GM21515 (cell line): ENCODE measurements around the gene STRADA.

Experiments used
- ATAC-seq: cut with Tn5 transposase; IDR thresholded peaks from one replicate; pipeline ENCODE4 v1.9.1; 2021; ENCODE audit not compliant: unreplicated experiment

Gene STRADA, protein sequence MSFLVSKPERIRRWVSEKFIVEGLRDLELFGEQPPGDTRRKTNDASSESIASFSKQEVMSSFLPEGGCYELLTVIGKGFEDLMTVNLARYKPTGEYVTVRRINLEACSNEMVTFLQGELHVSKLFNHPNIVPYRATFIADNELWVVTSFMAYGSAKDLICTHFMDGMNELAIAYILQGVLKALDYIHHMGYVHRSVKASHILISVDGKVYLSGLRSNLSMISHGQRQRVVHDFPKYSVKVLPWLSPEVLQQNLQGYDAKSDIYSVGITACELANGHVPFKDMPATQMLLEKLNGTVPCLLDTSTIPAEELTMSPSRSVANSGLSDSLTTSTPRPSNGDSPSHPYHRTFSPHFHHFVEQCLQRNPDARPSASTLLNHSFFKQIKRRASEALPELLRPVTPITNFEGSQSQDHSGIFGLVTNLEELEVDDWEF

DNA sequence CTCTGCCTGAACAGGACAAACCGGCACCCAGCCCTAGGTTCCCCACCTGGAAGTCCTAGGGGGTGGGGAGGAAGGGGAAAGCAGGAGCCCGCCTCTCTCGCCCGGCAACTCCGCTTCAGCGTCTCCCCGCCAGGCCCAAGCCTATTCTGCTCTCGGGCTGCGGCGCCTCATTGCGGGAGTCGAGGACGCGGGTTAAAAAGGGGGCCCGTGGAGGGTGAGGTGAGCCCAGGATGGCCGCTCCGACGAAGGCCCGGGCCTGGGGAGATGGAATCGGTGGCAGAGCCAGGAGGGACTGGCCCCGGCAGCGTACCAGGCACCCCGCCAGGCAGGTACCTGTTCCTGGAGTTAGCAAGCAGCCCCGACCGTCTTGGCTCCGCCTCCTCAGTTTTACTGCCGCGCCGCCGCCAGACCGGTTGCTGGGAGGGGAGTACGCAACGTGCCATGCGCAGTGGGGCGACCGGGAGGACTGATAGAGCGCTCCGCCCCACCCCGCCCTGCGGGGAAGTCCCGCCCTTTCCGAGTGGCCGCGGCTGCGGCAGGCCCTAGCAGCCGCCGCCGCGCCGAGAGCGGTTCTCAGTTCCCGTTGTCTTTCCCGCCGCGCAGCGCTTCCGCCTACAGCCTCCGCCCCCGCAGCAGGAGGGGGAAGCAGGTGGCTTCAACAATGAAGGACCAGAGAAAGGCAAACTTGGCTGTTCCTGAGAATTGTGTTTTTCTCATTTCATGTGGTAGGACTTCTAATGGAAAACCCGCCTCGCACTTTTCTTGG is at the start of gene STRADA:
TSS of gene STRADA (minus strand) at position 392 of the 766 bp plus-strand sequence. CDS start 13,430 bp downstream, outside the sequence.
- peak; percentile 86 for ATAC-seq

DNA sequence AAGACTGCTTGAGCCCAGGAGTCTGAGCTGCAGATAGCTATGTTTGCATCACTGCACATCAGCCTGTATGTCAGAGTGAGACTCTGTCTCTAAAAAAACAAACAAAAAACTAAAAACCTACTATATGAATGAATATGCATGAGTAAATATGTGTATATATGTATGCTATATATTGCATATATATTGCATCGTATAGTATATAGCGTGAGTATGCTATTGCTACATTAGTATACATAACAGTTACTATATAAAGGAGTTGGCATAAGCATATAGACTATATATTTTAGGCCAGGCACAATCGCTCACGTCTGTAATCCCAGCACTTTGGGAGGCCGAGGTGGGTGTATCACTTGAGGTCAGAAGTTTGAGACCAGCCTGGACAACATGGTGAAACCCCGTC is 48.5 kb upstream of the STRADA start:
- no peak for ATAC-seq

DNA sequence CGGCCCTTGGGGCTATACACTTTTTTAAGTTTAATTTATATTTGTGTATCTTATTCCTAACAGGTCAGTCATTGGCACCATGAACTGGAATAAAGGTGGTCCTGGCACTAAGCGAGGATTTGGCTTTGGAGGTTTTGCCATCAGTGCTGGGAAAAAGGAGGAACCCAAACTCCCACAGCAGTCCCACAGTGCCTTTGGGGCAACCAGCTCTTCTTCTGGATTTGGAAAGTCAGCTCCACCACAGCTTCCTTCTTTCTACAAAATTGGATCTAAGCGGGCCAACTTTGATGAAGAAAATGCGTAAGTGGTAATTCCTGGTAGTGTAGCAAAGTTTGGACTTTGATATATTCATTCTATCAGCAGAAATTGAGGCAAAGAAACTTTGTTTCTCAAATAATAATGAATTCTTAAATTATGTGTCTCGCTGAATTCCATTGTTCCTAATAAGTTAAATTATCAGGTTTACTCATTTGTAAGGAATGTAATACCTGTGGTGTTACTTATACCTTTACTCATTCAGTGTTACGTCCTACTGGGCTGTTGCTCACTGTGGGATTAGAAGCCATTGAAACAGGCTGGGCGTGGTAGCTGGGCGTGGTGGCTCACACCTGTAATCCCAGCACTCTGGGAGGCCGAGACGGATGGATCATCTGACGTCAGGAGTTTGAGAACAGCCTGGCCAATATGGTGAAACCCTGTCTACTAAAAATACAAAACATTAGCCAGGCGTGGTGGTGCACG is 45.5 kb upstream of the STRADA start:
- no peak for ATAC-seq

DNA sequence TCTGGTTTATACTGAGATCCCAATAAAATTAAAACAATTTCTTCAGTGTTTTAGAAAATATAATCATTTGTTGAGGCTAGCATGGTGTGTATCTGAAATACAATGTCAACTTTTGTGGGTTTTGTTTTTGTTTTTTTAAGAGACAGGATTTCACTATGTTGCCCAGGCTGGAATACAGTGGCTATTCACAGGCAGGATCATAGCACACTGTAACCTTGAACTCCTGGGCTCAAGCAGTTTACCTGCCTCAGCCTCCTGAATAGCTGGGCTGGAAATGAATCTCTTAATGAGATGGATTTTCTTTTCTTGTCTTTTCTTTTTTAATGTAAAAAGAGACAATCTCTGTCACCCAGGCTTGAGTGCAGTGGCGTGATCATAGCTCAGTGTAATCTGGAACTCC is 44.5 kb upstream of the STRADA start:
- ATAC-seq, result no peak

DNA sequence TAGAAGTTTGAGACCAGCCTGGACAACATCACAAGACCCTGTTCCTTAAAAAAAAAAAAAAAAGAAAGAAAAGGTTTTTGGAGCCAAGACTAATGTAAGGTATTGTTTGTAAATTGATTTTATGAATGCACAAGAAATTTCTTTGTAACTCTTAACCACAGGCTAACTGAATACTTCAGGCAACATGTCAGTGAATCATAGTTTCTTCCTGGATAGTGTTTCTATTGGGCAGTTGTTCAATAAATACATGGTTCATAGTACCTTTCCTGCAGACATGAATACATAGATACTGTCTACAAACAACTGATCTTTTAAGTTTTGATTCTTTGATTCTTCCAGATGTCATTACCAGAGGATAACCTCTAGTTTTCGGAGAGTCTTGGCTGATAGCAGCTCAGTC is 44.0 kb upstream of the STRADA start:
- no peak for ATAC-seq

DNA sequence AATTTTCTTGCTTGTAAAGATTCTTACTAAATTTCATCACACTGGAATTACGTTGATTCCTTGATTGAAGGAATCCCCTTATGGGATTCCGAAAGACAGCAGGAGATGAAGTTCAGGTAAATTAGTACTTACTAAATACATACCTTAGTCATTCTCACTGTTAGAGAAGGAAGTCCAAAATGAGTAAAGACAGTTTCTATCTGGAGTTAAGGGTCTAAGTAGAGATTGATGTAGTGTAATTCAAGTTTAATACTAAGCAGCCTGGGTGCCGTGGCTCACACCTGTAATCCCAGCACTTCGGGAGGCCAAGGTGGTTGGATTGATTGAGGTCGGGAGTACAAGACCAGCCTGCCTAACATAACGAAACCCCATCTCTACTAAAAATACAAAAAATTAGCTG is 41.9 kb upstream of the STRADA start:
- no peak for ATAC-seq

DNA sequence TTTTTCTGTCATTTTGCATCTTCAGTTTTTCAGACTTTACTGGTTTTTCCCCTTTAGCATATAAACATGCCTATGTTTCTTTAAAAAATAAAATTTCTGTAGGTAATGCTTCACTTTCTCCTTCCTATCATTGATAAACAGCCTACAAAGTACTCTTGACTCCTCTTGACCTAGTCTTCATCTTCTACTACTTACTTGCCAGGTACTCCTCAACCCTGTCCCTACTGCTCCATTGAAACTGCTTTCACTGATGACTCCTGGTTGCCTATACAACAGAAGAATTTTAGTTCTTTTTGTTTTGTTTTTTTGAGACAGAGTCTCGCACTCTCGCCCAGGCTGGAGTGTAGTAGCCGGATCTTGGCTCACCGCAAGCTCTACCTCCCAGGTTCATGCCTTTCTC is 39.3 kb upstream of the STRADA start:
- ATAC-seq, result no peak

DNA sequence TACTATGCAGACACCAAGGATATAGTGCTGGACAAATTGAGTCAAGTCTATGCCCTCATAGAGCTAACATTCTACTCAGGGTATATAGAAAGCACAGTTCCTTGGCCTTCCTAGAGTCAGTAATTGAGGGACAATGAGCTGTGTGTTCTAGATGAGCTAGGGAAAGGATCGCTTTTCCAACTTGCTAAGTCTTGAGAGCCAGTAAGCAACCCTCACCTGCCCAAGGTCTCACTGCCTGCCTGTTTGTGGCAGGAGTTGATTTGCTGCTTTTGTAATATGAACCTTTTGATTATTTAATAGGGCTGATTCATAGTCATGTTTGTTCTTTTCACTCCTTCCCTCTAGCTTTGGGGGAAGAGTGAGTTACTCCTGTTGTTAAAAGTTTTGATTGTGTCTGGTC is 38.9 kb upstream of the STRADA start:
- no peak for ATAC-seq

DNA sequence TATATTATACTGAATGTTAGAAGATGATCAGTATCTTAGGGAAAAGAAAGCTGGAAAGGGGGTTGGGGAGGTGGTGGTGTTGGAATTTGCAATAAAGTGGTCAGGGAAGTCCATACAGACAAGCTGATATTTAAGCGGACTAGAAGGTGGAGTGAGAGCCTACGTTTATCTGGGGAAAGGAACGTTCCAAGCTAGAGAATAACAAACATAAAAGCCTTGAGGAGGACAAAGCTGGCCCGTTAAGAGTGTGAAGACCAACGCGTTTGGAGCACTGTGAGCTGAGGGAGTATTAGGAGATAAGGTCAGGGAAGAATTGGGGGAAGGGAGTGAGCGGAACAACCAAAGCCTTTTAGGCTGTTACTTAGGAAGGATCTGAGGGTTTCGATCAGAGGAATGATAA is 33.8 kb upstream of the STRADA start:
- no peak for ATAC-seq

DNA sequence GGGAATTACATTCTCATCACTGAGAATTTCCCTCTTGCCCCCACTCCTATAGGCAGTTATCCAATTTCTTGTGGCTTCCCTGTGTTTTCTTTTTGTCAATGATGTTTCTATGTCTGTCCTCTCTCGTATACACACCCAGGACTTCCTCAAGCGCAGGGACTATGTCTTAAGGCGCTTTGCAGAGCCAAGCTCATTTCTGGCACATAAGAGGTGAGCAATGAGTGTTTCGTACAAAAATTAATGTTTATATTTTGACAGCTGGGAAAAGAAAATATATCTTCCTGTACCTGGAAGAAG is 33.3 kb upstream of the STRADA start:
- no peak for ATAC-seq

DNA sequence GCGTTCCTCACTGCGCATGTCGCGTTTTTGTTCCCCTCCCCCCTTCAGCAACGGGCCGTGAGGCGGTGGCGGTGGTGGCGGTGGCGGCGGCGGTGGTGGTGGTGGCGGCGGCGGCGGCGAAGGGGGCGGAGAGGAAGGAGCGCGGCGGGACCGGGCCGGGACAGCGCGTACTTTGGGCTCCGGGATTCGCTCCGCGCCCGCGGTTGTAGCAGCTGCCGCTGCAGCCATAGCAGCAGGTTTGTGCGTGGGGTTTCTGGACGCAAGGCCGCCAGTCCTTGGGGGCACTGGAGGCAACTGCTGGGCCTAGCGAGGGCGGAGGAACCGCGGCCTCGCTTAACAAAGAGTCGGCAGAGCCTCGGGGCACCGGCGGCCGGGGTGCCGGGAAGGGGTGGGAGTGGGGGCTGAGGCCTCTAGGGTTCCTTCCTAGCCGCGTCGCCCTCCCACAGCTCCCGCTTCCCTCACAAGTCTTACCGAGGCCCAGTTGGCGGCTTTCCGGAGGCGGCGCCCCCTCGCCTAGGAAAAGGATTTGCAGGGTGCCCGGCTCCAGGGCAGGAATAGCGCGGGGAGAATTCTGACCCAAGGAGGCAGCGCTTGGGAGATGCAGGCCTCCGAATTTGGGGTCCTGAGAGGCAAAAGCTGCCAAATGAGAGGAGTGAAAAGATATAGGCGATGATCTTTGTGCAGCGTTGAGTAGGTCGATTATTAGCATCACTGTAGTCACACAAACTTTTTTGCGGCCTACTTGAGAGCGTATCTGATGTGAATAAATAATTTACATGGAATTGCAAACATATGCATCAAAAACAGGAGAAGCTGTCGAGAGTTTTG is 32.8 kb upstream of the STRADA start, which contains the start of gene DDX42:
TSS of gene DDX42 (plus strand) at position 30 of the 828 bp plus-strand sequence. CDS start 12,880 bp downstream, outside the sequence.
- ATAC-seq, result no peak

DNA sequence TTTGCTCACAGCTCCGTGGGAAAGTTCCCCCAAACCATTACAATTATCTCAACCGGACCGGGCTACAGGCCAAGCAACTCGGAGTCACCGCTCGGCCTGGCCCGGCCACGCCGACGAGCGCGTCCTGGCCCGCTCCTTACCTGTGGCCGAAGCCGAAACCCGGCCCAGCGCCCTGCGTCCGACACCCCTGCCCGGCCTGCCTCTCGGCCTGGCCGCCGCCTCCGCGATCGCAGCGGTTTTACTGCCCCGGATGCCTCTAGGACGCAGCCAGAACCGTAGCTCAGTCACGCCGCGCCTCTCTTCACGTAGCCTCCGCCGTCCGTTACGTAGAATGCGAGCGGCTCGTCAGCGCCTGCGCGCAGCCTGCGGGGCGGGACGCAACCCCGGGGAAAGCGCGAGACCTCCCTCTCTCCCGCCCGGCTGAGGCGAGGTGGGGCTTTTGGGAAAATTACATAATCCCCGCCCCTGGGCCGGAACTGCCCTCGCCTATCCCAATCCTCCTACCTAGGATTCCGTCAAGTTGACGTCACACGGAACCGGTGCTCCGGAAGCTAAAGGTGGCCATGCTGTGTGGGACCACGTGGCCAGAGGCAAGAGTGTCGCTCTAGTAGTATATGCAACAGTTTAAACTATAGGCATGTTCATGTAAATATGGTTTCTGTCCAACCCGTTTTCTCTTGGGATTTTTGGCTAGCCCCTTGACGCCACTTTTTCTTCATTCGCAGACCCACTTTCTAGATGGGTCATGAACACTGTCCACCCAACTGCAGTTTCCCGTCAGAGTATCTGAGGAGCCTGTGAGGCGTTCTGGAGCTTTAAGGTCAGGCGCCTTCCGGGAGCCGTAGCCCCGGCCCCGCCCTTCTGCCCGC is 31.9 kb upstream of the STRADA start, which contains the start of gene CCDC47:
TSS of gene CCDC47 (minus strand) at position 326 of the 869 bp plus-strand sequence. CDS start 7,422 bp downstream, outside the sequence.
- ATAC-seq, result peak; percentile 79

DNA sequence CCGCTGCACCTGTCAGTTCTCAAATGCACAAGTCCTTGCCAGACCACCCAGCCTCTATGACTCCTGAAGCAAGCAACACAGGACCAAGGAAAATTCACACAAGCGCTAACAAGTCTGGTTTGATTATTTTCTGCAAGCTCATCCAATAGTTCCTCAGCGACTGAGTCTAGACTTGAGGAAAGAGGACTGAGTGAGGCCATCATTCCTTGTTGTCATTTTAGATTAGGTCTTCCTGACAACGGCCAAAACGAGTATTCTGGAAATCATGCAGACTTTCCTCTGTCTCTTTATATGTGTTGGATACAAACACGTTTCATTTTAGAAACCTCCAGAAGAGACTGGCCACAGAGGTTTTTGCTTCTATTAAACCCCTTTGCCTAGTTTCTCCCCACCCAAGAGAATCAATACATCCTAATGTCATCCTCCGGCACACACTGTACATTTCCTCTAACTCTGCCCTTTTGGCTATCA is 31.2 kb upstream of the STRADA start:
- ATAC-seq, result no peak

DNA sequence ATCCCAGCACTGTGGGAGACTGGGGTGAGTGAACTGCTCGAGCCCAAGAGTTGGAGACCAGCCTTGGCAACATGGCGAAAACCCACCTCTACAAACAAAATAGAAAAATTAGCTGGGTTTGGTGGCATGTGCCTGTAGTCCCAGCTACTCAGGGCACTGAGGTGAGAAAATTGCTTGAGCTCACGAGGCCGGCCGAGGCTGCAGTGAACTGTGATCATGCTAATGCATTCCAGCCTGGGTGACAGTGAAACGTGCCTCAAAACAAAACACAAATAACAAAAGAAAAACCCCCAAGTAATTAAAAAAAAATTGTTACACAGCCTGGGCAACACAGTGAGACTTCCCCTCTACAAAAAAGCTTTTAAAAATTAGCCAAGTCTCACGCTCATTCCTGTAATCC is 26.8 kb upstream of the STRADA start:
- no peak for ATAC-seq

DNA sequence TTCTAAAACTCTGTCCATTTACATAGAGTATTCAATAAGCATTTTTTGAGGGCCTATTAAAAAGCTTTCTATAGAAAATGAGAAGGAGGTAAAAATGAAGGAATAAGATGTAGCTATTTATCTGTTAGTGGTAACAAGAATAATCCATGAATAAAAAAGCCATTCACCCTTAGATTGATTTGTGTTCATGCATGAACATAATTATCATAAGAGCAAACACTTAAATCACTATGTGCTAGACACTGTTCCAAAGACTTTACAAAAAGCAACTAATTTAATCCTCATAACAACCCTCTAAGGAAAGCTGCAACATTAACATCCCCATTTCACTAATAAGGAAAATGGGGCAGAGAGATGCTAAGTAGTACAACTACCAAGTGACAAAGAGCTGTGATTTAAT is 25.2 kb upstream of the STRADA start:
- ATAC-seq, result no peak

DNA sequence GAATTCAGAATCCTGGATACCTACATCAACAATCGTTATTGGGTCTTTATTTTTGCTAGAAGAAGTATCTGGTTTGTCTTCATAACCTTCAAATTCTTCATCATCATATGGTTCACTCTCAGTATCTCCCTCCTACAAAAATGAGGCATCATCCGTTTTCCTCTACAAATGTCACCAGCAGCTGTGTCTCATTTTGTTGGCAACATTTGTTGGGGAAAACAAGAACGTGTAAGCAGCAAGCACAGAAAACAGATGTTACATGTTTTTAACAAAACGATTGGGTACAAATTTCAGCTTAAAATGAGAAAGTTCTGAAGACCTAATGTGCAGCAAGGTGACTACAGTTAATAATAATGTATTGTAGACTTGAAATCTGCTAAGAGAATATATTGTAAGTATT is 23.1 kb upstream of the STRADA start:
- no peak for ATAC-seq

DNA sequence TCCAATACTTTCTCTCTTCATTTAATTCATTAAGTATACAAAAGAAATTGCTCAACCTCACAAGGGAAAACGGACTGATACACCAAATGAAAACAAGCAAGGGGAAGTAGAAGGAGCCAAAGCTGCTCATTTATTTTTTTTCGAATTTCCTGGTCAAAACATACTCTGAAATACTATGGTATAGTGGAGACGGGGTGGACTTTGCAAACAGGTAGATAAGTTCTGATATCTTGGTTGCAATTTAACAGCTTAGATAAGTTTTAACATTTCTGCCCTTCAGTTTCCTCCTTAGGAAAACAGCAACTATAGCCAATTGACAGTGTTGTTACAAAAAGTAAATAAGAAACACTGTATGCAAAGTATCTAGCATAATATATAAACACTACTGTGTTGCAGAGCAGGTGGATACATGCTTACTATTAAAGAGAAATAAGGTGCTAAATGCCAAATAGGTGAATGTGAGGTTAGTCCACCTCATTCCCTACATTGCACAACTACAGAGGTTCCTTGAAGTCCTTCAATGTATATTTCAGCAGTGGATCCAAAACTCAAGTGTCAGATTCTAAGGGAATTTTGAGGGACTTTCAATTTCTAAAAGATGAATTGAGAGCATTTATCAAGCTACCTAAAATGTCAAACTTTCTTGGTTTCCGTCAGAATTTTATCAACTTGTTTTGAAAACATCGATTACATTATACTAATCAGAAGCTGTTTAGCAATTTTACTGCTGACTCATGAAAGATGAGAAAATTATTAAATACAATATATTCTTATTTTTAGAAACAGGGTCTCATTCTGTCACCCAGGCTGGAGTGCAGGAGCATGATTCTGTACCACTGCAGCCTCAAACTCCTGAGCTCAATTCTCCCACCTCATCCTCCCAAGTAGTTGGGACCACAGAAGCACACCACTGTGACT is 20.8 kb upstream of the STRADA start:
- no peak for ATAC-seq

DNA sequence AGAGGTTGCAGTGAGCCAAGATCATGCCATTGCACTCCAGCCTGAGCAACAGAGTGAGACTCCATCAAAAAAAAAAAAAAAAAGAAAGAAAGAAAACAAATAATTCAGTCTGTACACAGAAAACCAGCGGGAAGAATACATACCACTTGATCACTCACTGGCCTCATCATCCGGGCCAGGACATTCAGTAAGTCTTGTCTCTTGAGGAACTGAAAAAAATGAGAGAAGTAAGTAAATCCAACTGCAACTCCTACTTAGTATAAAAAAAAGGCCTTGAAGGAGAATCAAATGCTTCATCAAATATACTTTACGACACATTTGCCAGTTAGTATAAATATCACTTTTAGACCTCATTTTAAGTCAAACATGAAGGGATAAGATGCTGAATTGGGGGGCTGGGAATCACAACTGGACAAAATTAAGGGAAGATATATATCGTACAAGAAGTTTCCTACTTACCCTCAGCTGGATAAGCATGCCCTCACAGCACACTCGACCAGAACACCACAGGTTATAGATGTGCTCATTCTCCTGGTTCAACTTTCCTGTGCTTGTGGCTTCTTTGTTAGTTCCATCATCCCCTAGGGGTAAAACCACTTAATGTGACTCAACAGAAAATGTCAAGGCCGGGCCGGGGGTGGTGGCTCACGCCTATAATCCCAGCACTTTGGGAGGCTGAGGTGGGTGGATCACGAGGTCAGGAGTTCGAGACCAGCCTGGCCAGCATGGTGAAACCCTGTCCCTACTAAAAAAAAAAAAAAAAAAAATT is 19.4 kb upstream of the STRADA start:
- ATAC-seq, result no peak
